Breast epithelium (tissue), 3 donors: ENCODE measurements around the gene SDC1.

Experiments used
- CTCF ChIP-seq, 3 donors: fragments of 450-650 bp; IDR thresholded peaks; one replicate each; pipeline ENCODE4 v1.5.1; 2016 to 2017; ENCODE audit warnings: antibody characterized with exemption in 3 of 3, mild to moderate bottlenecking in 3 of 3, moderate library complexity in 3 of 3
- POLR2A ChIP-seq: fragments of 450-650 bp; IDR thresholded peaks from one replicate; pipeline ENCODE4 v1.6.1; 2016; ENCODE audit warnings: antibody characterized with exemption, mild to moderate bottlenecking, moderate library complexity

- TF ChIP-seq POLR2A, result no peak
- no peak for TF ChIP-seq CTCF (IDR thresholded peaks at IDR 0.05)
These were observed 48.1 kb upstream of the SDC1 start for GRCh38 chr2:20273042-20273441.
